Stimulated activated CD4-positive, alpha-beta T cell treated with anti-CD3 and anti-CD28 coated beads, TNF-alpha, amount 100 ng/mL, for 4 hours (primary cell): ENCODE measurements around the gene EVA1C.
A peak's percentile ranks its signal among the peaks of the same experiment; 100 is the strongest.
"Not testable (repeated sequence)": the region's sequence is repeated elsewhere in the genome, so short reads cannot be mapped to it uniquely, and the experiment has no call there.

Experiments
- DNase-seq, 3 experiments: peaks; one replicate each; pipeline ENCODE4 v3.0.0-alpha.2; 2020; ENCODE audit warnings: low read depth in 3 of 3

The EVA1C gene

GRCh38 chr21:32412162-32413014, at the start of gene EVA1C:
Gene EVA1C (plus strand): TSS chr21:32412706. CDS start chr21:32412854, 148 bp downstream.
- DNase-seq, result peak; percentile 60 to 72 (median 70)

- DNase-seq, result no peak
Measured at GRCh38 chr21:32364387-32364786, 48.1 kb upstream of the EVA1C start.

- no peak for DNase-seq
Measured at GRCh38 chr21:32364796-32365195, 47.7 kb upstream of the EVA1C start.

- DNase-seq, result no peak
Measured at GRCh38 chr21:32366191-32366590, 46.3 kb upstream of the EVA1C start.

GRCh38 chr21:32367158-32367557, 45.3 kb upstream of the EVA1C start:
- no peak for DNase-seq

- DNase-seq, result no peak
Measured at GRCh38 chr21:32368386-32368785, 44.1 kb upstream of the EVA1C start.

GRCh38 chr21:32368961-32369360, 43.5 kb upstream of the EVA1C start:
- DNase-seq, result not testable (repeated sequence)

- DNase-seq, result no peak
Measured at GRCh38 chr21:32370998-32371766, 41.3 kb upstream of the EVA1C start.

- no peak for DNase-seq
Measured at GRCh38 chr21:32371913-32372314, 40.6 kb upstream of the EVA1C start.

GRCh38 chr21:32372755-32373154, 39.8 kb upstream of the EVA1C start:
- no peak for DNase-seq

- no peak for DNase-seq
Measured at GRCh38 chr21:32377506-32377905, 35.0 kb upstream of the EVA1C start.

GRCh38 chr21:32377991-32378390, 34.5 kb upstream of the EVA1C start:
- no peak for DNase-seq

GRCh38 chr21:32378956-32379355, 33.5 kb upstream of the EVA1C start:
- DNase-seq, result no peak

- DNase-seq, result no peak
Measured at GRCh38 chr21:32380940-32381339, 31.6 kb upstream of the EVA1C start.

GRCh38 chr21:32381571-32381970, 30.9 kb upstream of the EVA1C start:
- no peak for DNase-seq

- DNase-seq, result no peak
Measured at GRCh38 chr21:32382108-32382644, 30.3 kb upstream of the EVA1C start.

GRCh38 chr21:32383812-32384211, 28.7 kb upstream of the EVA1C start:
- DNase-seq, result no peak

GRCh38 chr21:32386195-32386870, 26.2 kb upstream of the EVA1C start:
- DNase-seq, result no peak

GRCh38 chr21:32387151-32387550, 25.4 kb upstream of the EVA1C start:
- no peak for DNase-seq

GRCh38 chr21:32388306-32388705, 24.2 kb upstream of the EVA1C start:
- no peak for DNase-seq

GRCh38 chr21:32389337-32390015, 23.0 kb upstream of the EVA1C start:
- no peak for DNase-seq
